GM12892 (cell line): ENCODE data around the gene TIMELESS.

ENCODE experiments used
- DNase-seq: peaks from one replicate; pipeline ENCODE4 v3.0.0; 2011; ENCODE audit not compliant: insufficient read length
- FAIRE-seq: peaks from 2 replicates; lab custom pipeline; 2011; peaks lifted over from hg19 to GRCh38; lab: Jason Lieb, UNC
- POLR2A ChIP-seq: IDR thresholded peaks from 2 replicates; pipeline ENCODE4 v1.6.1; 2011; ENCODE audit warnings: low read depth, low read length, control low read depth
- POLR2AphosphoS5 ChIP-seq: IDR thresholded peaks from 2 replicates; pipeline ENCODE4 v1.6.1; 2011; ENCODE audit warnings: low read depth, low read length, control low read depth
- TAF1 ChIP-seq: IDR thresholded peaks from 2 replicates; pipeline ENCODE4 v1.6.1; 2011; ENCODE audit warnings: low read depth, mild to moderate bottlenecking, control low read depth, low read length, borderline replicate concordance

The TIMELESS gene

GRCh38 chr12:56484566-56484965, 35.3 kb upstream of the TIMELESS start:
- FAIRE-seq (no peak), DNase-seq (no peak)
- TF ChIP-seq POLR2A: no peak
- TF ChIP-seq TAF1: no peak
- no peak for TF ChIP-seq POLR2AphosphoS5

- DNase-seq (no peak), FAIRE-seq (no peak)
- no peak for TF ChIP-seq TAF1
- no peak for TF ChIP-seq POLR2AphosphoS5
- TF ChIP-seq POLR2A: no peak
Measured at GRCh38 chr12:56479625-56480024, 30.4 kb upstream of the TIMELESS start.

- TF ChIP-seq POLR2A: peak; percentile 21; the same call in 1 of the 2 replicates
- TF ChIP-seq POLR2AphosphoS5: no peak
- DNase-seq: no peak
- FAIRE-seq: no peak
Measured at GRCh38 chr12:56477521-56478225, 28.4 kb upstream of the TIMELESS start.

GRCh38 chr12:56476972-56477432, 27.8 kb upstream of the TIMELESS start:
- no peak for DNase-seq
- no peak for FAIRE-seq
- TF ChIP-seq POLR2AphosphoS5 (no peak), POLR2A (no peak), TAF1 (no peak)

GRCh38 chr12:56476143-56476542, 26.9 kb upstream of the TIMELESS start:
- no peak for FAIRE-seq
- TF ChIP-seq POLR2A (no peak), TAF1 (no peak), POLR2AphosphoS5 (no peak)
- DNase-seq: no peak

GRCh38 chr12:56474389-56474788, 25.2 kb upstream of the TIMELESS start:
- FAIRE-seq (no peak), DNase-seq (no peak)
- TF ChIP-seq POLR2A (0 out of 2 replicates have a peak, but pooled peaks have one; percentile 20), POLR2AphosphoS5 (0 out of 2 replicates have a peak, but pooled peaks have one; percentile 42), TAF1 (no peak)

GRCh38 chr12:56469007-56469930, 20.0 kb upstream of the TIMELESS start:
- no peak for DNase-seq
- no peak for TF ChIP-seq TAF1
- no peak for TF ChIP-seq POLR2AphosphoS5
- TF ChIP-seq POLR2A: no peak
- FAIRE-seq: peak; percentile 17

- peak; percentile 93 for FAIRE-seq
- TF ChIP-seq TAF1 (peak; percentile 90), POLR2A (peak; percentile 92), POLR2AphosphoS5 (peak; percentile 91)
- DNase-seq: peak; percentile 80
Measured at GRCh38 chr12:56468216-56469006, 19.2 kb upstream of the TIMELESS start, which contains the start of gene SPRYD4. TSS of gene SPRYD4 (plus strand) at chr12:56468578. CDS start at chr12:56468592, 14 bp downstream.

- DNase-seq (no peak), FAIRE-seq (no peak)
- no peak for TF ChIP-seq TAF1
- no peak for TF ChIP-seq POLR2AphosphoS5
- TF ChIP-seq POLR2A: no peak
Measured at GRCh38 chr12:56462565-56462964, 13.3 kb upstream of the TIMELESS start.

GRCh38 chr12:56461235-56462159, 12.3 kb upstream of the TIMELESS start:
- DNase-seq: no peak
- no peak for TF ChIP-seq POLR2A
- no peak for TF ChIP-seq POLR2AphosphoS5
- no peak for TF ChIP-seq TAF1
- FAIRE-seq: no peak
